ENCODE data around the gene PRG3.

- TF ChIP-seq EZH2 (IDR thresholded peaks at IDR 0.05; ENCODE audit: low read depth) = no peak
- TF ChIP-seq CTCF (conservative IDR thresholded peaks at IDR 0.05) = no peak
These were observed 10.6 kb upstream of the PRG3 start for GRCh38 chr11:57391539-57391938.

Data from PC-9 (cell line).